ENCODE results near the gene PLD4.

PLD4 gene

GRCh38 chr14:104975481-104976197 is 51.0 kb downstream of the PLD4 start:
- no peak overlapping the region for H3K4me3 ChIP-seq (replicated peaks in 1 of 2; ENCODE audit: low read depth in 2 of 2, low read length in 2 of 2)
- no peak for DNase-seq (ENCODE audit: low read depth in 2 of 2)
- no peak for TF ChIP-seq CTCF (IDR thresholded peaks at IDR 0.05; ENCODE audit: low read depth, low read length)

- TF ChIP-seq CTCF (IDR thresholded peaks at IDR 0.05; ENCODE audit: low read depth, low read length) = peak; percentile 96
- DNase-seq (ENCODE audit: low read depth in 2 of 2) = peak; percentile 86 to 87
- H3K4me3 ChIP-seq (replicated peaks in 1 of 2; ENCODE audit: low read depth in 2 of 2, low read length in 2 of 2) = no peak overlapping the region
Observed at GRCh38 chr14:104976198-104977007, 51.7 kb downstream of the PLD4 start.

GRCh38 chr14:104977008-104977680 is 52.5 kb downstream of the PLD4 start:
- no peak for DNase-seq (ENCODE audit: low read depth in 2 of 2)
- TF ChIP-seq CTCF (IDR thresholded peaks at IDR 0.05; ENCODE audit: low read depth, low read length) = no peak
- H3K4me3 ChIP-seq (replicated peaks in 1 of 2; ENCODE audit: low read depth in 2 of 2, low read length in 2 of 2) = peak overlapping the region; percentile 43 to 49

- TF ChIP-seq CTCF (IDR thresholded peaks at IDR 0.05; ENCODE audit: low read depth, low read length) = no peak
- DNase-seq (ENCODE audit: low read depth in 2 of 2) = peak; percentile 62 to 80
- H3K4me3 ChIP-seq (replicated peaks in 1 of 2; ENCODE audit: low read depth in 2 of 2, low read length in 2 of 2) = peak within 1 kb of the TSS; percentile 43 to 49
Observed at GRCh38 chr14:104977681-104978653, 53.3 kb downstream of the PLD4 start, which contains the start of gene AHNAK2. Gene AHNAK2, minus strand, starts transcription at chr14:104978374. Its CDS starts 137 bp downstream, at chr14:104978237.

- TF ChIP-seq CTCF (IDR thresholded peaks at IDR 0.05; ENCODE audit: low read depth, low read length) = no peak
- H3K4me3 ChIP-seq (replicated peaks in 1 of 2; ENCODE audit: low read depth in 2 of 2, low read length in 2 of 2) = peak overlapping the region; percentile 37 to 43
- no peak for DNase-seq (ENCODE audit: low read depth in 2 of 2)
Observed at GRCh38 chr14:104978746-104979691, 54.3 kb downstream of the PLD4 start.
